NT2/D1 (cell line): ENCODE data around the gene ARRB1.

Experiments used
- YY1 ChIP-seq: IDR thresholded peaks from 2 replicates; pipeline ENCODE4 v1.6.1; 2011; ENCODE audit not compliant: insufficient read length, insufficient read depth
- ZNF274 ChIP-seq: IDR thresholded peaks from 2 replicates; pipeline ENCODE4 v1.6.1; 2011; ENCODE audit warnings: mild to moderate bottlenecking, low read depth, low read length

DNA sequence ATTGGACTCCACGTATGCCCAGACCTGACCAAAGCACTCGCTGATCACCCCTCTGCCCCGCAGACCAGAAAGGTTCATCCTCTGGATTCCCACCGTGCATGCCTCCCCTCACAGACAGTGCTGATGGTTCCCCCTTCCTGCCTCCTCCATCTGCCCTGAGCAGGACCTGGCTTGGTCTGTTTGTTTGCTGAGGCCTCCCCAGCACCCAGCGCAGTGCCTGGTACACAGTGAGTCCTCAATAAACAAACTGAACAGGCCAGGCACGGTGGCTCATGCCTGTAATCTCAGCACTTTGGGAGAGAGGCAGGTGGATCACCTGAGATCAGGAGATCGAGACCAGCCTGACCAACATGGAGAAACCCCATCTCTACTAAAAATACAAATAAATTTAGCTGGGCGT, 24.2 kb upstream of the ARRB1 start:
- TF ChIP-seq ZNF274: no peak
- no peak for TF ChIP-seq YY1
